ENCODE results near the gene CHRNA1.

DNA sequence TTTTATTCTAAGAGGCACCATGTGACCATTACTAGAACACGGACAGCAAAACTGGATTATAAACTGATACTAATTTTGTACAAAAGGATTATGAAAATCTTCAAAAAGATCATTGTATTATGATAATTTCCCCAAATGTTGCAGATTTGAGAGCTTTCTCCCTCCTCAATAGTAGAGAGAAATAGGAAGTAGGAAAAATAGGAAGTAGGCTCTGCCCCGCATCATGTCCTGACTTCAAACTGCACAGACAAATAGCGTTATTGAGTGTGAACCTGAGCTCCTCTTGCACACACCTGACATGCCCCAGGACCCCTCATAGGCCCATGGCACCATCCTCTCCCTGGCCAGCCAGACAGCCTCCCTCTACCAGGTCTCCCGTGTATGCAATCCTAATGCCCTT is 25.4 kb downstream of the CHRNA1 start:
- TF ChIP-seq, protein P1, sequence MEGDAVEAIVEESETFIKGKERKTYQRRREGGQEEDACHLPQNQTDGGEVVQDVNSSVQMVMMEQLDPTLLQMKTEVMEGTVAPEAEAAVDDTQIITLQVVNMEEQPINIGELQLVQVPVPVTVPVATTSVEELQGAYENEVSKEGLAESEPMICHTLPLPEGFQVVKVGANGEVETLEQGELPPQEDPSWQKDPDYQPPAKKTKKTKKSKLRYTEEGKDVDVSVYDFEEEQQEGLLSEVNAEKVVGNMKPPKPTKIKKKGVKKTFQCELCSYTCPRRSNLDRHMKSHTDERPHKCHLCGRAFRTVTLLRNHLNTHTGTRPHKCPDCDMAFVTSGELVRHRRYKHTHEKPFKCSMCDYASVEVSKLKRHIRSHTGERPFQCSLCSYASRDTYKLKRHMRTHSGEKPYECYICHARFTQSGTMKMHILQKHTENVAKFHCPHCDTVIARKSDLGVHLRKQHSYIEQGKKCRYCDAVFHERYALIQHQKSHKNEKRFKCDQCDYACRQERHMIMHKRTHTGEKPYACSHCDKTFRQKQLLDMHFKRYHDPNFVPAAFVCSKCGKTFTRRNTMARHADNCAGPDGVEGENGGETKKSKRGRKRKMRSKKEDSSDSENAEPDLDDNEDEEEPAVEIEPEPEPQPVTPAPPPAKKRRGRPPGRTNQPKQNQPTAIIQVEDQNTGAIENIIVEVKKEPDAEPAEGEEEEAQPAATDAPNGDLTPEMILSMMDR (IDR thresholded peaks at IDR 0.05): no peak
- TF ChIP-seq POLR2A (IDR thresholded peaks at IDR 0.05): no peak

All from adrenal gland (tissue), 5 donors.